ENCODE measurements around the gene GNG7.
A peak's percentile ranks its signal among the peaks of the same experiment; 100 is the strongest.

The GNG7 gene

DNA sequence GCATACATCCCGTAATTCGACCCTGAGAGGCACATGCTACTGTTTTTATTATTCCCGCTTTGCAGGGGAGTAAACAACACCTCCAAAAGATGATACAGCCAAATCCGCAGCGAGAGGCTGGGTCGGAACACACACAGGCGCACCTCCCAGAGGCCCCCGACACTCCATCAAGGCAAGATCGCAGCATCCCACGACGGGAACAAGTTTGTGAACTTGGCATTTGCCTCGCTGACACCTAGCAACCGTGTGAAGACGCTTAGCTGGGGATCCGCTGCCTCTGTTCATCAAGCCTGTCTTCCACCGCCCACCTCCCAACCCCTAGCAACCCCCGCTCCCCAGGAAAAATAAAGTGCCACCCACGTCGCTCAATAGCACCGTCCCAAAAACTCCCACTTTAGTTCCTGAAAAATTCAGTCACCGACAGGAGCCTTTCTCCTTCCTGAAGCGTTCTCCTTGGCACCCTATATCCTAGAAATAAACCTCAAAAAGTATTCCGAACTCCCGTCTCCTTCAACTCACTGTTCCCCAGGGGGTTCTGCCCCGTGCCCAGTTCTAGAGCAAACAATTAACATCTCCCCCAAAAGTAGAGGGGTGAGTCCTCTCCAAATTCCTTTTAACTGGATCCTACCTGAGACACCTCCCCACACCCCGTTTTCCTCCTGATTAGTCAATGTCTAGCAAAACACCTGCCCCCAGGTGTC lies 1.7 kb downstream of the GNG7 start:
- H3K36me3 ChIP-seq: no peaks in the 10 kb centered on the region
- H3K4me3 ChIP-seq: peak overlapping the region; percentile 78
- H3K4me1 ChIP-seq: peaks cover 66% of the 10 kb centered on the region
- no peak for TF ChIP-seq Cebpa-rat (IDR thresholded peaks at IDR 0.05)
- peak overlapping the region; percentile 99 for H3K27ac ChIP-seq
- no peaks in the 10 kb centered on the region for H3K27me3 ChIP-seq
- H3K4me2 ChIP-seq: peak overlapping the region; percentile 98
- no peaks in the 10 kb centered on the region for H3K9me3 ChIP-seq
- H4K20me1 ChIP-seq: no peaks in the 10 kb centered on the region
- H3K9ac ChIP-seq: peak overlapping the region; percentile 81

GRCh38 chr19:2699413-2700140 lies 2.9 kb downstream of the GNG7 start:
- TF ChIP-seq Cebpa-rat (IDR thresholded peaks at IDR 0.05): no peak
- peak overlapping the region; percentile 98 for H3K4me2 ChIP-seq
- H3K36me3 ChIP-seq: no peaks in the 10 kb centered on the region
- H3K27ac ChIP-seq: peak overlapping the region; percentile 99
- H3K9me3 ChIP-seq: no peaks in the 10 kb centered on the region
- H3K4me1 ChIP-seq: peaks cover 78% of the 10 kb centered on the region
- H3K27me3 ChIP-seq: no peaks in the 10 kb centered on the region
- peak overlapping the region; percentile 81 for H3K9ac ChIP-seq
- H3K4me3 ChIP-seq: peak overlapping the region; percentile 78
- H4K20me1 ChIP-seq: no peaks in the 10 kb centered on the region

- H3K27ac ChIP-seq: peak overlapping the region; percentile 99
- H3K4me2 ChIP-seq: peak overlapping the region; percentile 98
- no peak for TF ChIP-seq Cebpa-rat (IDR thresholded peaks at IDR 0.05)
- peaks cover 38% of the 10 kb centered on the region for H3K36me3 ChIP-seq
- H3K4me3 ChIP-seq: peak overlapping the region; percentile 54
- peak overlapping the region; percentile 83 for H3K9ac ChIP-seq
- H3K27me3 ChIP-seq: no peaks in the 10 kb centered on the region
- no peaks in the 10 kb centered on the region for H4K20me1 ChIP-seq
- peaks cover 28% of the 10 kb centered on the region for H3K9me3 ChIP-seq
- peaks cover 72% of the 10 kb centered on the region for H3K4me1 ChIP-seq
Measured at GRCh38 chr19:2694196-2694595, 8.3 kb downstream of the GNG7 start.

GRCh38 chr19:2693492-2694160 lies 8.9 kb downstream of the GNG7 start:
- H3K27ac ChIP-seq: peak overlapping the region; percentile 99
- peak overlapping the region; percentile 83 for H3K9ac ChIP-seq
- H3K27me3 ChIP-seq: no peaks in the 10 kb centered on the region
- peaks cover 67% of the 10 kb centered on the region for H3K4me1 ChIP-seq
- peaks cover 43% of the 10 kb centered on the region for H3K36me3 ChIP-seq
- peak overlapping the region; percentile 54 for H3K4me3 ChIP-seq
- peak overlapping the region; percentile 98 for H3K4me2 ChIP-seq
- no peak for TF ChIP-seq Cebpa-rat (IDR thresholded peaks at IDR 0.05)
- H4K20me1 ChIP-seq: no peaks in the 10 kb centered on the region; the same call in 1 of the 2 replicates
- H3K9me3 ChIP-seq: peaks cover 32% of the 10 kb centered on the region

DNA sequence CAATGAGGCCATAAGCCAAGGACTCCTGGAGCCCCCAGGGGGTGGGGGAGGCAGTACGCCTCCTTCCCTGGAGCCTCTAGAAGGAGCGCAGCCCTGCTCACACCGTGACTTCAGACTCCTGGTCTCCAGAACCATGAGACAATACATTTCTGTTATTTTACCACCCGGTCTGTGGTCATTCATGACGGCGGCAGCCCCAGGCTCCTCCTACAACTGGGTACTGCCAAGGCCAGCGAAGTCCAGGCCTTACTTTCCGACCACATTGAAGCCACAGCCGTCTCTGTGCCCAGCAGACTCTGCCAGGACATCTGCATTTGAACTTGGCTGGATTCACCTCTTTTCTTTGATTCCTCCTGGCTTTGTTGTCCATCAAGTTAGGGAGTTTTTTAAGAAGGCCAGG lies 10.5 kb downstream of the GNG7 start:
- Histone ChIP-seq H3K4me3 (no peak overlapping the region), H3K4me1 (peaks cover 50% of the 10 kb centered on the region), H3K9ac (no peak overlapping the region), H3K4me2 (no peak overlapping the region), H3K9me3 (peaks cover 48% of the 10 kb centered on the region), H3K36me3 (peaks cover 59% of the 10 kb centered on the region), H3K27me3 (no peaks in the 10 kb centered on the region), H4K20me1 (no peaks in the 10 kb centered on the region; the same call in 1 of the 2 replicates), H3K27ac (peak overlapping the region; percentile 39; the same call in 1 of the 2 replicates)
- no peak for TF ChIP-seq Cebpa-rat (IDR thresholded peaks at IDR 0.05)

- peaks cover 70% of the 10 kb centered on the region for H3K36me3 ChIP-seq
- peaks cover 1% of the 10 kb centered on the region; the same call in 1 of the 2 replicates for H4K20me1 ChIP-seq
- peak overlapping the region; percentile 9; the same call in 1 of the 2 replicates for H3K27ac ChIP-seq
- H3K9me3 ChIP-seq: peaks cover 59% of the 10 kb centered on the region
- H3K4me2 ChIP-seq: no peak overlapping the region
- H3K9ac ChIP-seq: no peak overlapping the region
- TF ChIP-seq Cebpa-rat (IDR thresholded peaks at IDR 0.05): no peak
- no peaks in the 10 kb centered on the region for H3K27me3 ChIP-seq
- no peak overlapping the region for H3K4me3 ChIP-seq
- H3K4me1 ChIP-seq: peaks cover 45% of the 10 kb centered on the region
Measured at GRCh38 chr19:2690856-2691255, 11.6 kb downstream of the GNG7 start.

DNA sequence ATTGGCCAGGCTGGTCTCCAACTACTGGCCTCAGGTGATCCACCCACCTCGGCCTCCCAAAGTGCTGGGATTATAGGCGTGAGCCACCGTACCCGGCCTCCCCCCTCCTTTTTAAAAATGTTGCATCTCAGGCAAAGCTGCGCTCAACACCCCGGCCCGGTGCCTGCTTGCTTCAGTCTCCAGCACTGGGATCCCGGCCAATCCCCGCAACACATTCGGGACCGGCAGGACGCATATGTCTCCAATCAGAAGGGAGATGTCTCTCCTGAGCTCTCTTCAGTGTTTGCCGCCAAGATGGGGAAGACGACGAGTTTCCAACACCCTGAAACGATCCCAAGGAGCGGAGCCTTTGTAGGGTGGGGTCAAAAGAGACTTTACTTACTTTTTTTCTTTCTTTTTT lies 16.1 kb downstream of the GNG7 start:
- Histone ChIP-seq H4K20me1 (peaks cover 17% of the 10 kb centered on the region), H3K9me3 (peaks cover 78% of the 10 kb centered on the region), H3K4me1 (peaks cover 39% of the 10 kb centered on the region), H3K27me3 (no peaks in the 10 kb centered on the region), H3K4me3 (no peak overlapping the region), H3K4me2 (no peak overlapping the region; the same call in 1 of the 2 replicates), H3K9ac (no peak overlapping the region), H3K36me3 (peaks cover 94% of the 10 kb centered on the region), H3K27ac (no peak overlapping the region)
- TF ChIP-seq Cebpa-rat (IDR thresholded peaks at IDR 0.05): no peak

GRCh38 chr19:2685204-2685704 lies 17.2 kb downstream of the GNG7 start:
- Histone ChIP-seq H3K9me3 (peaks cover 67% of the 10 kb centered on the region), H3K4me3 (no peak overlapping the region), H3K27ac (peak overlapping the region; percentile 22; the same call in 1 of the 2 replicates), H3K4me2 (peak overlapping the region; percentile 37; the same call in 1 of the 2 replicates), H3K27me3 (no peaks in the 10 kb centered on the region), H3K4me1 (peaks cover 50% of the 10 kb centered on the region), H4K20me1 (peaks cover 17% of the 10 kb centered on the region), H3K9ac (no peak overlapping the region), H3K36me3 (peaks cover 85% of the 10 kb centered on the region)
- TF ChIP-seq Cebpa-rat (IDR thresholded peaks at IDR 0.05): no peak

DNA sequence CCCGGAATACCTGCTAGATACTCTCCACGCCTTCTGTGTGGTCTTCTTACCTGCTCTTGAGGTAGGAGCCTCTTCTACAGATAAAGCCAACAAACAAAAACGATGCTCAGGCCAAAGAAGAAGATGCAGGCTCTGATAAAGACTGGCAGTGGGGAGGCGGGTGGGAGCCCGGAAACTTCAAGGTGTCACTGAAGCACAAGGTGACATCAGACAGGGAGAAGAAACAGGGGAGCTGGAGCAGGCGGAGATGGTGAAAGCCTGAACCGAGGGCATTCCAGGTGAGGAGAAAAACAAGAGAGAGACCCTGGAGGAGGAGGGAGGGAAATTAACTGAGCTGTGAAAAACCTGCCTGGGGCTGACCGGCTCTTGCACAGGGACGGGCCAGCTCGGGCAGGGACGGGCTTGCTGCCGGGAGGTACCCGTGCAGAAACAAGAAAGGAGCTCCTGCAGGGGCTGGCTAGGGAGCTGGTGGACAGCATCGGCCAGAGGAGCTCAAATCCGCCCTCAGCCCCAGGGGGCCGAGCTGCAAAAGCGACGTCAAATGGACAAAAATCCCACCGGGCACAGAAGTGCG lies 19.0 kb downstream of the GNG7 start:
- TF ChIP-seq Cebpa-rat (IDR thresholded peaks at IDR 0.05): no peak
- Histone ChIP-seq H3K27ac (0 out of 2 replicates have a peak overlapping the region, but pooled peaks have one; percentile 41), H3K4me1 (peaks cover 68% of the 10 kb centered on the region), H3K9ac (no peak overlapping the region), H3K4me2 (peak overlapping the region; percentile 32; the same call in 1 of the 2 replicates), H3K9me3 (peaks cover 52% of the 10 kb centered on the region), H3K36me3 (peaks cover 85% of the 10 kb centered on the region), H4K20me1 (peaks cover 33% of the 10 kb centered on the region), H3K27me3 (no peaks in the 10 kb centered on the region), H3K4me3 (no peak overlapping the region)
